ENCODE results near the gene AARS1.
"Not testable (repeated sequence)": the region's sequence is repeated elsewhere in the genome, so short reads cannot be mapped to it uniquely, and the experiment has no call there.

Gene AARS1

GRCh38 chr16:70254180-70254964, 34.9 kb downstream of the AARS1 start:
- Histone ChIP-seq H3K4me3 (no peak overlapping the region), H3K27ac (no peak overlapping the region)
- TF ChIP-seq CTCF (IDR thresholded peaks at IDR 0.05) = no peak
- no peak for DNase-seq (ENCODE audit: low spot score)

- DNase-seq (ENCODE audit: low spot score) = no peak
- no peak for TF ChIP-seq CTCF (IDR thresholded peaks at IDR 0.05)
- Histone ChIP-seq H3K27ac (no peak overlapping the region), H3K4me3 (no peak overlapping the region)
Observed at GRCh38 chr16:70253291-70254106, 35.8 kb downstream of the AARS1 start.

GRCh38 chr16:70252355-70252988, 36.8 kb downstream of the AARS1 start:
- no peak overlapping the region for H3K4me3 ChIP-seq
- TF ChIP-seq CTCF (IDR thresholded peaks at IDR 0.05) = no peak
- DNase-seq (ENCODE audit: low spot score) = no peak
- H3K27ac ChIP-seq = no peak overlapping the region

- peak; percentile 93 for DNase-seq (ENCODE audit: low spot score)
- H3K27ac ChIP-seq = peak within 1 kb of the TSS; percentile 27 to 93
- peak; percentile 92 for TF ChIP-seq CTCF (IDR thresholded peaks at IDR 0.05)
Observed at GRCh38 chr16:70251629-70252354, 37.5 kb downstream of the AARS1 start, which contains the start of gene EXOSC6. Gene EXOSC6, minus strand, starts transcription at chr16:70251940. Its CDS starts 40 bp downstream, at chr16:70251900.

GRCh38 chr16:70250748-70251628, 38.3 kb downstream of the AARS1 start:
- DNase-seq (ENCODE audit: low spot score) = no peak
- peak overlapping the region; percentile 27 to 93 for H3K27ac ChIP-seq
- TF ChIP-seq CTCF (IDR thresholded peaks at IDR 0.05) = no peak
- peak overlapping the region; percentile 89 for H3K4me3 ChIP-seq

More at GRCh38 chr16:70251629-70252354, 37.5 kb downstream of the AARS1 start, which contains the start of gene EXOSC6:
- H3K4me3 ChIP-seq = peak within 1 kb of the TSS; percentile 89

- H3K4me3 ChIP-seq; DNase-seq (ENCODE audit: low spot score); H3K27ac ChIP-seq: not testable (repeated sequence)
Observed at GRCh38 chr16:70249697-70250096, 39.6 kb downstream of the AARS1 start.

GRCh38 chr16:70238773-70239172, 50.5 kb downstream of the AARS1 start:
- not testable (repeated sequence) for H3K4me3 ChIP-seq; H3K27ac ChIP-seq; DNase-seq (ENCODE audit: low spot score)

- not testable (repeated sequence) for H3K4me3 ChIP-seq; H3K27ac ChIP-seq; DNase-seq (ENCODE audit: low spot score)
Observed at GRCh38 chr16:70231831-70232230, 57.5 kb downstream of the AARS1 start.

GRCh38 chr16:70226024-70226423, 63.3 kb downstream of the AARS1 start:
- not testable (repeated sequence) for H3K27ac ChIP-seq; DNase-seq (ENCODE audit: low spot score); H3K4me3 ChIP-seq

GRCh38 chr16:70225430-70225829, 63.9 kb downstream of the AARS1 start:
- DNase-seq (ENCODE audit: low spot score); H3K27ac ChIP-seq; H3K4me3 ChIP-seq: not testable (repeated sequence)

GRCh38 chr16:70224645-70225044, 64.7 kb downstream of the AARS1 start:
- DNase-seq (ENCODE audit: low spot score); H3K27ac ChIP-seq; H3K4me3 ChIP-seq: not testable (repeated sequence)

Measured in coronary artery (tissue), 2 donors.